Endodermal cell (in vitro differentiated cells): ENCODE results near the gene F8A3. TPM values are rescaled to one million over a fixed set of nuclear protein-coding genes. Genes with fewer than 3 reads are reported as not detected.
"Not testable (repeated sequence)": the region's sequence is repeated elsewhere in the genome, so short reads cannot be mapped to it uniquely, and the experiment has no call there.

Source experiments
- DNase-seq: peaks from one replicate; pipeline ENCODE4 v3.0.0-alpha.2; 2017
- H3K27ac ChIP-seq: 2 replicates; pipeline ENCODE4 v1.5.1; 2013; ENCODE audit warnings: mild to moderate bottlenecking, low read depth, low read length, moderate library complexity
- H3K27me3 ChIP-seq: 2 replicates; pipeline ENCODE4 v1.6.1; 2013; ENCODE audit warnings: mild to moderate bottlenecking, low read length, moderate library complexity; ENCODE audit not compliant: insufficient read depth, control insufficient read depth, poor library complexity, severe bottlenecking
- H3K36me3 ChIP-seq: 2 replicates; pipeline ENCODE4 v1.7.0; 2013; ENCODE audit warnings: mild to moderate bottlenecking, low read length, moderate library complexity; ENCODE audit not compliant: control insufficient read depth, insufficient read depth
- H3K4me1 ChIP-seq: one replicate; pipeline ENCODE4 v1.7.0; 2013; ENCODE audit warnings: low read length; ENCODE audit not compliant: control insufficient read depth, insufficient read depth
- H3K4me3 ChIP-seq: 2 replicates; pipeline ENCODE4 v1.5.1; 2013; ENCODE audit warnings: mild to moderate bottlenecking, low read length, moderate library complexity
- H3K9ac ChIP-seq: 2 replicates; pipeline ENCODE4 v1.6.1; 2013; ENCODE audit warnings: mild to moderate bottlenecking, low read length, moderate library complexity; ENCODE audit not compliant: poor library complexity, severe bottlenecking; ENCODE audit errors: extremely low read depth
- H3K9me3 ChIP-seq: 2 replicates; pipeline ENCODE4 v1.6.1; 2013; ENCODE audit warnings: mild to moderate bottlenecking, low read length, moderate library complexity; ENCODE audit not compliant: control insufficient read depth
- H3K27ac Mint-ChIP-seq: 2 replicates; pipeline ENCODE4 v1.8.0; 2020; ENCODE audit warnings: mixed read lengths
- H3K27me3 Mint-ChIP-seq: 2 replicates; pipeline ENCODE4 v1.8.0; 2021; ENCODE audit warnings: mild to moderate bottlenecking, mixed read lengths; ENCODE audit not compliant: insufficient read depth
- H3K36me3 Mint-ChIP-seq: 2 replicates; pipeline ENCODE4 v1.8.0; 2020; ENCODE audit warnings: low read depth, mixed read lengths
- H3K4me1 Mint-ChIP-seq: 2 replicates; pipeline ENCODE4 v1.8.0; 2020; ENCODE audit warnings: mixed read lengths
- H3K4me3 Mint-ChIP-seq: 2 replicates; pipeline ENCODE4 v1.8.0; 2020; ENCODE audit warnings: mild to moderate bottlenecking, moderate library complexity, mixed read lengths
- H3K9me3 Mint-ChIP-seq: 2 replicates; pipeline ENCODE4 v1.8.0; 2020; ENCODE audit warnings: mild to moderate bottlenecking, mixed read lengths
- WGBS, 2 experiments: methylation state at CpG; one replicate each; pipeline versions ENCODE4 v1.1.5 to v1.1.7; 2013; ENCODE audit warnings: missing lambda C conversion rate in 2 of 2, mixed read lengths in 1 of 2; ENCODE audit not compliant: insufficient coverage in 1 of 2, insufficient read length in 1 of 2; 5-methylcytosine and 5-hydroxymethylcytosine counted together
- long read RNA-seq, 4 experiments: library from polyadenylated mRNA in 2 of 4; library from RNA in 1 of 4; library from capped mRNA in 1 of 4; stranded (forward) in 3 of 4; unstranded in 1 of 4; transcript quantifications; one replicate each; pipeline ENCODE4 v2.0.0, GENCODE V29; 2020 to 2021; ENCODE audit warnings: inconsistent platforms in 1 of 4
- polyA plus RNA-seq, 2 experiments: library from polyadenylated mRNA; stranded (reverse); fragments of 50-300 nt; gene quantifications; one replicate each; pipeline ENCODE4 v1.2.3, GENCODE V29; 2013
- total RNA-seq, 2 donors: library from RNA; stranded (reverse); fragmentation: NEBNext Ultra II Directional in 1 of 2; extraction: Animal tissue kit (Norgen Biotek cat#: 25700) in 1 of 2; gene quantifications; 2 replicates in 1 of 2; 3 replicates in 1 of 2; pipeline ENCODE4 v1.2.1, GENCODE V29; 2021
- TF ChIP-seq, protein P1 (sequence below): fragments of 200-600 bp; sonication (generic); conservative IDR thresholded peaks from 2 replicates; pipeline ENCODE4 v1.5.0; 2021; ENCODE audit warnings: antibody characterized with exemption, mild to moderate bottlenecking

The F8A3 gene
- total RNA-seq, result 1 to 10 TPM in 1 of 2 donors, under 1 TPM in 1; 0.29 to 5.4 TPM
- 0.71 TPM for polyA plus RNA-seq (2013, experiment 1 of 2)
- polyA plus RNA-seq (2013, experiment 2 of 2), result 0.79 TPM
- long read RNA-seq, experiment 1, partial matches to known transcripts, result 0 of 2 reads
- long read RNA-seq, experiment 1, other reads (novel, unspliced or antisense), result 0 of 2 reads
- long read RNA-seq, experiment 2, result 0 reads
- long read RNA-seq, experiment 3, result 0 reads
- long read RNA-seq, experiment 4, result 0 reads

DNA sequence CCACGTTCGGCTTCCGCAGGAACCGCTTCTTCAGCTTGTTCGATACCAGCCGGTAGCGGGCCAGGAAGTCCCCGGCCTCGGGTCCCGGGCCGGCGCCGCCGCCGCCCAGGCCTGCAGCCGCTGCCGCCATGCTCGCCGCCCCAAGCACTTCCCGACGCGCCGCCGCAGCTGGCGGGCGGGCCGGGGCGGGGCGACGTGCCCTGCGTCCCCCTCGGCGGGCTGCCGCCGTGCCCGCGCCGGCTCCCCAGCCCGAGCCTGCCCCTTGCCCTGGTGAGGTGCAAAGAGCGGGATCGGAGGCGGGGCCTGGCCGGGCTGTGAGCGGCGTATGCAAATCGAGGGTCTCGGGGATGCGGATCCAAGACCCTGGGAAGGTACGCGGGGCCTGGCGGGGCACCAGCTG is at the start of gene F8A3:
Gene F8A3, minus strand, starts transcription at position 150 of the 400 bp plus-strand sequence. Its CDS starts 20 bp downstream, at position 130.
- H3K9ac ChIP-seq, DNase-seq, H3K27ac ChIP-seq, H3K4me1 ChIP-seq, H3K4me3 ChIP-seq, H3K4me1 Mint-ChIP-seq, H3K36me3 ChIP-seq, H3K9me3 ChIP-seq, H3K27ac Mint-ChIP-seq, H3K36me3 Mint-ChIP-seq, H3K27me3 ChIP-seq, H3K27me3 Mint-ChIP-seq, H3K9me3 Mint-ChIP-seq, H3K4me3 Mint-ChIP-seq: not testable (repeated sequence)
- WGBS, 2 experiments, result no CpG with 5 or more reads among the region's 51 CpGs

DNA sequence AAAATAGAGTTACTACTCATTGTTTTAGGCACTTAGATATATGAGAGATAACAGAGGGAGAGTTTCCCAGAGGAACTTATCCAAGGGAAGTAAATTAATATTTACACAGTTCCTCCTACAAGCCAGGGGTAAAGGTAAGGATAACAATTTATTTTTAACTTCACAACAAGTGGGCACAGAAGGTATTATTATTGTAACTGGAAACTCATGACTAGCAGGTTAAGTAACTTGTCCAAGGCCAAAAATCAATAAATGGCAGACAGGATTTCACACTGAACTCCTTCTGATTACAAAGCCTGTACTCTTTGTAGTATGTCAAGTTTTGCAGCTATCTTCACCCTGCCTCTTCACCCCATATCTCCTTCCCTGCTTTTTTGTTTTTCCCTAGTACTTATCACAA is 46.9 kb upstream of the F8A3 start:
- no peak overlapping the region for H3K27ac ChIP-seq

DNA sequence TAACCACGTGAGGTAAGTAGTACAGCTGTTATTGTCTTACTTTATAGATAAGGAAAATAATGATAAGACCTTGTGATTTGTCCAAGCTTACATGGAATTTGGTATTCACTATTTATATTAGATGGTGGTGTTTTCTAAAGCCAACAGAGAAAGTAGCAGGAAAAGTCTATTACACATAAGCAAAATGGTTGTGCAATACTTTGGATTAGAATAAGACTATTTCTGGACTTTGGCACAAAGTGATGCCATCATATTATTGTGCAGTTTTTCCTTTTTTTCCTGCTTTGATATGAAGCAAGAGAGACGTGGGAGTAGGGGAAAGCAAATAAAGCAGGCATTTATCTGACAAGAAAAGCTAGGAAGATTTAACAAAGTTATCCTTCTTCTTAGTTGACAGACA is 36.7 kb upstream of the F8A3 start:
- DNase-seq, H3K4me3 Mint-ChIP-seq, H3K27ac ChIP-seq, H3K27ac Mint-ChIP-seq, H3K9me3 Mint-ChIP-seq, H3K27me3 ChIP-seq, H3K4me1 ChIP-seq, H3K9ac ChIP-seq, H3K27me3 Mint-ChIP-seq, H3K4me1 Mint-ChIP-seq, H3K4me3 ChIP-seq, H3K36me3 Mint-ChIP-seq, H3K36me3 ChIP-seq, H3K9me3 ChIP-seq: not testable (repeated sequence)
- no CpG with 5 or more reads among the region's 2 CpGs for WGBS, 2 experiments

More for the DNA sequence above, 46.9 kb upstream of the F8A3 start:
- no peaks in the 10 kb centered on the region for H3K27me3 Mint-ChIP-seq
- H3K36me3 Mint-ChIP-seq, result peaks cover 12% of the 10 kb centered on the region
- H3K27me3 ChIP-seq, result no peaks in the 10 kb centered on the region
- no peaks in the 10 kb centered on the region for H3K9me3 ChIP-seq
- H3K4me3 Mint-ChIP-seq, result no peak overlapping the region
- TF ChIP-seq, protein P1, sequence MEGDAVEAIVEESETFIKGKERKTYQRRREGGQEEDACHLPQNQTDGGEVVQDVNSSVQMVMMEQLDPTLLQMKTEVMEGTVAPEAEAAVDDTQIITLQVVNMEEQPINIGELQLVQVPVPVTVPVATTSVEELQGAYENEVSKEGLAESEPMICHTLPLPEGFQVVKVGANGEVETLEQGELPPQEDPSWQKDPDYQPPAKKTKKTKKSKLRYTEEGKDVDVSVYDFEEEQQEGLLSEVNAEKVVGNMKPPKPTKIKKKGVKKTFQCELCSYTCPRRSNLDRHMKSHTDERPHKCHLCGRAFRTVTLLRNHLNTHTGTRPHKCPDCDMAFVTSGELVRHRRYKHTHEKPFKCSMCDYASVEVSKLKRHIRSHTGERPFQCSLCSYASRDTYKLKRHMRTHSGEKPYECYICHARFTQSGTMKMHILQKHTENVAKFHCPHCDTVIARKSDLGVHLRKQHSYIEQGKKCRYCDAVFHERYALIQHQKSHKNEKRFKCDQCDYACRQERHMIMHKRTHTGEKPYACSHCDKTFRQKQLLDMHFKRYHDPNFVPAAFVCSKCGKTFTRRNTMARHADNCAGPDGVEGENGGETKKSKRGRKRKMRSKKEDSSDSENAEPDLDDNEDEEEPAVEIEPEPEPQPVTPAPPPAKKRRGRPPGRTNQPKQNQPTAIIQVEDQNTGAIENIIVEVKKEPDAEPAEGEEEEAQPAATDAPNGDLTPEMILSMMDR, result no peak
- H3K4me1 ChIP-seq, result no peaks in the 10 kb centered on the region
- H3K36me3 ChIP-seq, result peaks cover 5% of the 10 kb centered on the region
- H3K9me3 Mint-ChIP-seq, result peaks cover 5% of the 10 kb centered on the region
- no peak overlapping the region for H3K9ac ChIP-seq
- no peak for DNase-seq
- no peak overlapping the region for H3K27ac Mint-ChIP-seq
- no peaks in the 10 kb centered on the region for H3K4me1 Mint-ChIP-seq
- no peak overlapping the region for H3K4me3 ChIP-seq

DNA sequence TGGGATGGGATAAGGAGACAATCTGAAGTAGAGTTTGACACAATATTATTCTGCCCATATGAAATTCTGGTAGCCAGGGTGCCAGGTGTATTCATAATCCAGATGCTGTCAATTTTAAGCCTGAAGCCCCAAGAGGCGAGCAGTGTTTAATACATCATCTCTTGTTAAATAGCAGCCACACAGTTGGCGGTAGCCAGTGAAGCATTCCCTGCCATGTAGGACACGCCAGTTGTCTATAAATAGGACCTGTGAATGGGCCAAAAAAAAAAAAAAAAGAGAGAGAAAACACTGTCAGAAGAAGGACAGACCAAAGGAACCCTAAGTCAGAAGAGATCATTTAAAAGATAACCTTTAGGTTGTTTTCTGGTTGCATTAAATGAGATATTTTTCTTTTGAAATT is 33.0 kb upstream of the F8A3 start:
- H3K27me3 ChIP-seq, H3K36me3 Mint-ChIP-seq, H3K27ac Mint-ChIP-seq, H3K4me1 Mint-ChIP-seq, H3K9ac ChIP-seq, H3K4me1 ChIP-seq, H3K9me3 Mint-ChIP-seq, H3K4me3 Mint-ChIP-seq, H3K4me3 ChIP-seq, H3K9me3 ChIP-seq, H3K27me3 Mint-ChIP-seq, DNase-seq, H3K27ac ChIP-seq, H3K36me3 ChIP-seq: not testable (repeated sequence)
- WGBS, 2 experiments, result no CpG with 5 or more reads among the region's 3 CpGs

DNA sequence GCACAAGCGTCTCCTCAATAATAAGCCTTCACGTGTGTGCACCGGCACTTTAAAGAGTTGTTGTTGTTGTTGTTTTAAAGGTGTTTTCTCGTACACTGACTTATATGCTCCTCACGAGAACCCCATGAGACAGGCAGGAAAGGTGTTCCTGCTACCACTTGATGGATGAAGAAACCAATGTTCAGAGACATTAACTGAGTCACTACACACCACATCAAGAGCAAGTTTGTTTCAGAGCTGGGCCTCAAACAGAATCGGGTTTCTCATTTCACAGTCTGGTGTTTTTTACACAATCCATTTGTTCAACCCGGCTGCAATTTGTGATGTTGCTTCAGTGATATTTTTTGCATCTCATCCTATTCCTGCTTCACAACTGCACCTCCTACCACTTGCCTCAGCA is 18.7 kb upstream of the F8A3 start:
- H3K4me3 Mint-ChIP-seq, H3K27me3 ChIP-seq, H3K9ac ChIP-seq, H3K4me3 ChIP-seq, H3K9me3 Mint-ChIP-seq, DNase-seq, H3K4me1 ChIP-seq, H3K27ac ChIP-seq, H3K4me1 Mint-ChIP-seq, H3K27me3 Mint-ChIP-seq, H3K27ac Mint-ChIP-seq, H3K9me3 ChIP-seq, H3K36me3 Mint-ChIP-seq, H3K36me3 ChIP-seq: not testable (repeated sequence)
- no CpG with 5 or more reads among the region's 7 CpGs for whole genome bisulfite sequencing, 2 experiments

DNA sequence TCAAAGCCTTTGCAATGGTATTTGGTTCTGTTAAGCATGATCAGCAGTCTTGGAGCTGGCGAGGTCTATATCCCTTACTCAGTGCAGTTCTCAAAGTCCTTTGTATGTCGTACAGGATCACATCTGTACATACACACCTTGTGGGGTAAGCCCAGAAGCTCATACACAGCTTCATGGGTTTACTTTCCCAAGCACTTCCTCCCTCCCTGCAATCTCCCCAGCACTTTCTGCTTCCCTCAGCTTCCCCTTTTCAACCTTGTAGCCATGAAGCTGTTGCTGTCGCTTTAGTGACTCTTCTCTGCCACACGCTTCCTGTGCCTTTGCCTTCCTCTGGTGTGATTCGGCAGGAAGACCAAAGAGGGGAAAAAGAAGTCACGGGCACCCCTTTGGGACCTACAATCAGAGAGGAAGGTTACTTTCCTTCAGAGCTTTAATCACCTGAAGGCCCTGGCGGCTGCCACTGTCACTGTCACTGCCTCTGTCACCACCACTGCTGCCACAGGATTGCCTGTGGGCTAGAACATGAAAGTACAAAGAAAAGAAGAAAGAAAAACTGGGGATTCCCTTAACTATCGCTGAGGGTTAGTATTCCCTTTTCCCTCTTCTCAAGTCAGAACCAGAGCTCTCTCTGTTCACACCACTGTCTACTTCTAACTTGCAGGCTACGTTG is 8.0 kb upstream of the F8A3 start:
- not testable (repeated sequence) for H3K4me3 Mint-ChIP-seq, DNase-seq, H3K9me3 ChIP-seq, H3K4me1 ChIP-seq, H3K36me3 Mint-ChIP-seq, H3K4me1 Mint-ChIP-seq, H3K27me3 Mint-ChIP-seq, H3K36me3 ChIP-seq, H3K4me3 ChIP-seq, H3K27ac ChIP-seq, H3K27ac Mint-ChIP-seq, H3K9ac ChIP-seq, H3K9me3 Mint-ChIP-seq, H3K27me3 ChIP-seq
- no CpG with 5 or more reads among the region's 9 CpGs for WGBS, 2 experiments
